Upper lobe of right lung (tissue), 1 donor: Measurements from ENCODE around the gene SPIRE1. TPM values are rescaled to one million over a fixed set of nuclear protein-coding genes. Genes with fewer than 3 reads are reported as not detected.
A peak's percentile ranks its signal among the peaks of the same experiment; 100 is the strongest.

Source experiments
- ATAC-seq: fragments of 200-7000 bp; cut with Tn5 transposase; one replicate; pipeline ENCODE4 v1.9.1; 2020; ENCODE audit warnings: mild to moderate bottlenecking, moderate library complexity
- DNase-seq: peaks from one replicate; pipeline ENCODE4 v3.0.0-alpha.2; 2020
- H3K27ac ChIP-seq: fragments of 200-600 bp; one replicate; pipeline ENCODE4 v1.8.0; 2022
- H3K27me3 ChIP-seq: fragments of 200-600 bp; one replicate; pipeline ENCODE4 v1.8.0; 2022; ENCODE audit warnings: mild to moderate bottlenecking
- H3K36me3 ChIP-seq: fragments of 200-600 bp; one replicate; pipeline ENCODE4 v1.8.0; 2022
- H3K4me1 ChIP-seq: fragments of 200-600 bp; one replicate; pipeline ENCODE4 v1.8.0; 2022
- H3K4me3 ChIP-seq: fragments of 200-600 bp; one replicate; pipeline ENCODE4 v1.8.0; 2022; ENCODE audit warnings: mild to moderate bottlenecking
- H3K9me3 ChIP-seq: fragments of 200-600 bp; one replicate; pipeline ENCODE4 v1.8.0; 2022
- intact Hi-C: fragments of 100-400 bp; cut with DNase I; formaldehyde crosslinking; loops from one replicate; pipeline ENCODE4 v1.11.0; 2022
- total RNA-seq: library from RNA; stranded (reverse); fragmentation: NEBNext Ultra II Directional; extraction: Animal tissue kit (Norgen Biotek cat#: 25700); gene quantifications from one replicate; pipeline ENCODE4 v1.2.1, GENCODE V29; 2021
- TF ChIP-seq, protein P1 (sequence below): fragments of 200-600 bp; IDR thresholded peaks from one replicate; pipeline ENCODE4 v1.8.0; 2022; ENCODE audit warnings: antibody characterized with exemption
- donor health status: DM: no; HTN: yes; CAD: no; lungs with severe emphysema.

The SPIRE1 gene
- total RNA-seq, 1 donor from 2014 or later: 48.2 TPM

DNA sequence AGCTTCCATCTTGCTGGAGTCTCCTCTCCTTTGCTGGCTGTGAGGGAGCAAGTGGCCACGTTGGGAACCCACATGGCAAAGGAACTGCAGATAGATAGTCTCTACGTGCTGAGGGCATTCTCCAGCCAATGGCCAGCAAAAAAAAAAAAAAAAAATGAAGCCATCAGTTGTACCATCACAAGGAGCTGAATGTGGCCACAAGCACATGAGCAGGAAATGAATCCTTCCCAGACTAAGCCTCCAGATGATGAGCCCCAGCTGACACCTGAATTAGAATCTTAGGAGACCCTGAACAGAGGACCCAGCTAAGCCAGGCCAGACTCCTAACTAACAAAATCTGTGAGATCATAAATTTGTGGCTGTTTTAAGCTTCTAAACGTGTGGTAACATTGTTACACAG is 57.9 kb downstream of the SPIRE1 start:
- ATAC-seq: no peak
- Histone ChIP-seq H3K27me3 (no peaks in the 10 kb centered on the region), H3K4me3 (no peak overlapping the region), H3K27ac (no peak overlapping the region), H3K4me1 (peaks cover 21% of the 10 kb centered on the region), H3K9me3 (no peaks in the 10 kb centered on the region), H3K36me3 (no peaks in the 10 kb centered on the region)
- intact Hi-C loops: no loop called here
- no peak for DNase-seq
- TF ChIP-seq, protein P1, sequence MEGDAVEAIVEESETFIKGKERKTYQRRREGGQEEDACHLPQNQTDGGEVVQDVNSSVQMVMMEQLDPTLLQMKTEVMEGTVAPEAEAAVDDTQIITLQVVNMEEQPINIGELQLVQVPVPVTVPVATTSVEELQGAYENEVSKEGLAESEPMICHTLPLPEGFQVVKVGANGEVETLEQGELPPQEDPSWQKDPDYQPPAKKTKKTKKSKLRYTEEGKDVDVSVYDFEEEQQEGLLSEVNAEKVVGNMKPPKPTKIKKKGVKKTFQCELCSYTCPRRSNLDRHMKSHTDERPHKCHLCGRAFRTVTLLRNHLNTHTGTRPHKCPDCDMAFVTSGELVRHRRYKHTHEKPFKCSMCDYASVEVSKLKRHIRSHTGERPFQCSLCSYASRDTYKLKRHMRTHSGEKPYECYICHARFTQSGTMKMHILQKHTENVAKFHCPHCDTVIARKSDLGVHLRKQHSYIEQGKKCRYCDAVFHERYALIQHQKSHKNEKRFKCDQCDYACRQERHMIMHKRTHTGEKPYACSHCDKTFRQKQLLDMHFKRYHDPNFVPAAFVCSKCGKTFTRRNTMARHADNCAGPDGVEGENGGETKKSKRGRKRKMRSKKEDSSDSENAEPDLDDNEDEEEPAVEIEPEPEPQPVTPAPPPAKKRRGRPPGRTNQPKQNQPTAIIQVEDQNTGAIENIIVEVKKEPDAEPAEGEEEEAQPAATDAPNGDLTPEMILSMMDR: no peak

DNA sequence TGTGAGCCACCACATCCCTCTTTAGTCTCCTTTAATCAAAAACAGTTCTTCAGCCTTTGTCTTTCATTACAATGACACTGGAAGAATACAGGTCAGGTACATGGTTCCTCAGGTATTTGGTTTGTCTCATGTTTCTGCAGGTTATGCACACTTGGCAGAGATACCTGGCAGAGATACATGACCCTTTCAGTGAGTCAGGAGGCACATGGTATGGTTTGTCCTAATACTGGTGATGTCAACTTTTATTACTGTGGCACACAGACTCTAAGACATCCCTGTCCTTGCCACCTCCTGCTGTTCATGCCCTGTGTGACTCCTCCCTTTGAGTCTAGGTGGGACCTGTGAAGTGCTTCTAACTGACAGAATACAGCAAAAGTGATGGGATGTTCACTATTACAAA is 58.4 kb downstream of the SPIRE1 start:
- Histone ChIP-seq H3K36me3 (no peaks in the 10 kb centered on the region), H3K4me1 (peaks cover 21% of the 10 kb centered on the region), H3K4me3 (no peak overlapping the region), H3K27ac (no peak overlapping the region), H3K9me3 (no peaks in the 10 kb centered on the region), H3K27me3 (no peaks in the 10 kb centered on the region)
- DNase-seq (no peak), ATAC-seq (no peak)
- intact Hi-C loops: no loop called here
- TF ChIP-seq, protein P1: no peak

DNA sequence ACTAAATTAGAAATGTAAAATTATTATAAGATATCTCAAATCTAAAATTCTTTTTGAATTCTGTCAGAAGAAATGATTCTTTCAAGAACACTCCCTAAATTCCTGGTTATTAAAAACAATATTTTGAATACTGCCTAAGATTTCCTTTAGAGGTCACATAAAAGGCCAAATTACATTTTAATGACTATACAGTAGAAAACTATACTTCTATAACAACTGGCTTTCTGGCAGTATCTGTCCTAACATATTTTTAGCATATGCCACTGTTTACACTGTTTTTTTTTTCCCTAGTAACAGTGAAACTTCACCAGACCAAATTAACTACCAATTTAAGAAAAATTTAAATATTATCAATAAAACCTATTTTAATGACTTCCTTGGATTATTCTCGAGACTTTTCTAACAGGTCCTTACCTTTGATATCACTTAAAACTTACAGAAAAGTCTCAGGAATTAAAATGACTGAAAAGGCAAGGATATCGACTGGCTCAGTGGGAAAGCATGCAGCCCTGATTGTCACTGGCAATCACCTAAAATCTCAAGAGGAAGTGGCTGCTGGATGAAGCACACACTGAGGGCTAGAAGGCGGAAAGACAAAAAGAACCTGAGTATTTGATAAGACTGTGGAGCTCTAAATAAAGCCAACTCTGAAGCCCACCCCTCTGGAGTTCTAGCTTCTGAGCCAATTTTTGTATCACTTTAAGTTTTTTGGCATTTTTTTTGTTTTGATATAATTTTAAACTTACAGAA is 59.6 kb downstream of the SPIRE1 start:
- peaks cover 21% of the 10 kb centered on the region for H3K4me1 ChIP-seq
- no peaks in the 10 kb centered on the region for H3K36me3 ChIP-seq
- DNase-seq (no peak), ATAC-seq (peak; percentile 29)
- no peaks in the 10 kb centered on the region for H3K9me3 ChIP-seq
- H3K27me3 ChIP-seq: no peaks in the 10 kb centered on the region
- H3K4me3 ChIP-seq: no peak overlapping the region
- H3K27ac ChIP-seq: peak overlapping the region; percentile 52
- TF ChIP-seq, protein P1: no peak
- intact Hi-C loops: no loop called here

DNA sequence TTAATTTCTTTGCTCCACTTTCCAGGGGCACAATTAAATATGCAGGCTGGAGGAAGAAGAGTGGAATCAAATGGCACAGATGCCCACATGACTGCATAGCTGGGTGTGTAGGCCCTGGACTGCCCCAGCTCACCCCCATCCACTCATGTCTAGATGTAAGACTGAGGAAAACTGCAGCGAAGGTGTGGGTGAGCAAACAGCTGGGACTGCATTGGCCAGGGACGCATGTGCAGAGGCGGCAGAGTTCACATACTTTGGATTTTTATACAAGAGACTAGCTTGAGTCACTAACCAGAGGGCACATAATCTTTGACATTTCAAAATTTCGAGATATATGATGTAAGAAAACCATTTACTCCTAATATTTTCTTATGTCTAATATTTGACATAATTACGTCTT is 60.1 kb downstream of the SPIRE1 start:
- Histone ChIP-seq H3K36me3 (no peaks in the 10 kb centered on the region), H3K27me3 (no peaks in the 10 kb centered on the region), H3K9me3 (no peaks in the 10 kb centered on the region), H3K4me3 (no peak overlapping the region), H3K4me1 (peaks cover 21% of the 10 kb centered on the region), H3K27ac (peak overlapping the region; percentile 52)
- DNase-seq (peak; percentile 71), ATAC-seq (peak; percentile 96)
- TF ChIP-seq, protein P1: no peak
- intact Hi-C loops: no loop called here

DNA sequence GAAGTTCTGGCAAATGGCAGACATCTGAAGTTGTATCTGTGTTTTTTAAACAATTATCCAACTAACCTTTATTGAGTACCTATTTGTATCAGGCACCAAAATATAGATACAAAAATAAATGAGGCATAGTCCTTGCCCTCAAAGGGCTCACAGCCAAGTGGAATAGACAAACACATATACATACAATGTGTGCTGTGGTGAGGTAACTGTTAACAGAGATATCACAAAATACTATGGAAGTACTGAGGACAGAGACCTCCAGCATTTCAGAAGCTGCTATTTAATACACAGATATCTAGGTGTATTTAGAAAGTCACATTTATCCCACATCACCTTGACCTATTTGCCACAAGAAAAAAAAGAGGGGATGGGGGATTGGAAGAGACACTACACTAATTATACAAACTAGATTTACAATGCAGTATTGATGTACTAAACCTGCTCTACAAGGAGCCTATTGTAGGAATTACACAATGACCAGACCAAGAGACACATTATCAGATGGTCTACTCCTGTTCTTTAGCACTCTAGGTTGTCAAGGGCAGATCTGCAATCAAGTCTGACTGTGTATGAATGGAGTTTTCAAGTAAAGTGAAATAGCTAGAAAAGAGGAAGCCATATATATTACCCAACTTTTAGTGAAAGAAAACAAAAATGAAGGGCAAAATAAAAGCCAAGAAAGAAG is 62.2 kb downstream of the SPIRE1 start:
- ATAC-seq: peak; percentile 43
- peaks cover 21% of the 10 kb centered on the region for H3K4me1 ChIP-seq
- no peak overlapping the region for H3K27ac ChIP-seq
- H3K27me3 ChIP-seq: no peaks in the 10 kb centered on the region
- intact Hi-C loops: no loop called here
- TF ChIP-seq, protein P1: no peak
- H3K4me3 ChIP-seq: no peak overlapping the region
- H3K9me3 ChIP-seq: no peaks in the 10 kb centered on the region
- no peaks in the 10 kb centered on the region for H3K36me3 ChIP-seq
- DNase-seq: no peak
